HG02870 (cell line): ENCODE measurements around the gene CLMP.
"Not testable (repeated sequence)": the region's sequence is repeated elsewhere in the genome, so short reads cannot be mapped to it uniquely, and the experiment has no call there.

ENCODE experiments used
- ATAC-seq: cut with Tn5 transposase; IDR thresholded peaks from one replicate; pipeline ENCODE4 v1.9.1; 2021; ENCODE audit warnings: mild to moderate bottlenecking, moderate library complexity; ENCODE audit not compliant: unreplicated experiment

The CLMP gene

GRCh38 chr11:123170929-123171328 is 24.1 kb downstream of the CLMP start:
- no peak for ATAC-seq

- ATAC-seq, result no peak
These were observed 25.2 kb downstream of the CLMP start for GRCh38 chr11:123169821-123170220.

DNA sequence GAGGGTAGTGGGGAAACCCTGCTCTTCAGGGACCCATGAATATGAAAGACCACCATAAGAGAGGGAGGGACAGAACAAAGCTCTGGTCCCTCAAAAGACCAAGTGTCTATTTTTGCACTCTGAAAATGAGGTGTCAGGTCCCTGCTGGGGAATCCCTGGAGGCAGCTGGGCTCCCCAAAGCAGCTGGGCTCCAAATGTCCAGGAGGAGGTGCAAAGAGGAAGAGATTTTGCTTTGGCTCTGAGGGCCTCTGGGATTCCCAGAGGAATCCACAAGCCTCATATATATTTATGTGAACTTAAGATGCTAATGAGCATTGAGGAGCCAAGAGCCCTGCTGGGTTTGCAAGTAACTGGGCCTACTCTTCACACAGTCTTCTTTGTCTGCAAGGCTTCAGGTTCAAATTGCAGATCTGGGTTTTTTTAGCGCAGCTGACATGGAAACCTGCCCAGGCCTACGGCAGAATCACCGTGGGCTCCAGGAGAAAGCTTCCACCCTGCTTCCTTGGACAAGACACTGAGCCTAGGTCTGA is 26.0 kb downstream of the CLMP start:
- ATAC-seq, result no peak

- no peak for ATAC-seq
These were observed 26.8 kb downstream of the CLMP start for GRCh38 chr11:123168241-123168640.

DNA sequence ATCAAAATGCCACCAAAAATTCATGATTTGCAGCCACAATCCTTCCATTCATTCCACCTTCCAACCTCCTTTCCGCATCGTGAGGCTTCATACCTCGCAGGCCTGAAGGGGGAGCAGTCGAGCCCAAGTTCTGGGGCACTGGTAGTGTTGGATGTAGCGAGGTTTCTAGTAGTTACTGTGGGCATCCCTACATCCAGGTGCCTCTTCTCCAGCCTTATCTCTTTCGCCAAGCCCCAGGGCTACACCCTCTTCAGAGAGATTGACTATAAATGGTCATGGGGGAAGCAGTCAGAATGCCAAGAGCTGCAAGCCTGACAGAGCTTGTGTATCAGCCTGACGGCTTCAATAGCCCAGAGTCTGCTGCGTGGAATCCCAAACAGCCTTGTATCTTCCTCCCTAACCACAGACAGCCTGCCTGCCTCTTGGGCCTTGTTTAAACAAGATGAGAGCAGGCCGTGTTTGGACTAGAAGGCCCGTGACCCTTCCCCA is 28.9 kb downstream of the CLMP start:
- no peak for ATAC-seq

DNA sequence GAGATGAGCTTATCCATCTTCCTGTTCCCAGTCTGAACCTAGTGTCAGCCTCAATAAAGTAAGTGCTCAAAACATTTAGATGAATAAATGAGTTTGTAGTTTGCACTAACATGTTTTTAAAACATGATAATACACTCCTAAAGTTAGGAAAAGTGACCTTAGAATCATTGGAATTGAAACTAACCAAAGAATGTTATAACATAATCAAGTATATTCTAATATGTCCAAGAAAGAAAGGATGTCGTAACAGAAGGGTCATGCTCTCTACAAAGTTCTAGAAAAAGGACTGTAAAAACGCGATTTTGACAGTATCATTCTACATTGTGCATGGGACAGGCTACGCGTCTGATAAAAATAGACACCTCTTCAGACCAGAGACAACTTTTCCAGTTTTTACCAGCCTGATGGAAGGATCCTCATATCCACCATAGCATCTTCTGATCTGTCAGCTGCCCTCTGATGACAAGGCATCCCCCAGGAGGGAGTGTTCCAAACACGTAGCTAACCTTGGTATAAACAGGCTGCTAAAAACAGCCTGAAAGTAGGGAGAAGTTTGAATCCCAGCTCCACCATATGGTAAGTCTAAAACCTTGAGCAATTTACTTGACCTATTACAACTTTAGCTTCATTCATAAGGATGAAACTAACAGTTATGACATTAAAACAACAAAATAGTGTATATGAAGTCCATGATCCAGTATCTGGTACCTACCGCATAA is 30.2 kb downstream of the CLMP start:
- ATAC-seq, result no peak

GRCh38 chr11:123163621-123164020 is 31.4 kb downstream of the CLMP start:
- ATAC-seq, result no peak

DNA sequence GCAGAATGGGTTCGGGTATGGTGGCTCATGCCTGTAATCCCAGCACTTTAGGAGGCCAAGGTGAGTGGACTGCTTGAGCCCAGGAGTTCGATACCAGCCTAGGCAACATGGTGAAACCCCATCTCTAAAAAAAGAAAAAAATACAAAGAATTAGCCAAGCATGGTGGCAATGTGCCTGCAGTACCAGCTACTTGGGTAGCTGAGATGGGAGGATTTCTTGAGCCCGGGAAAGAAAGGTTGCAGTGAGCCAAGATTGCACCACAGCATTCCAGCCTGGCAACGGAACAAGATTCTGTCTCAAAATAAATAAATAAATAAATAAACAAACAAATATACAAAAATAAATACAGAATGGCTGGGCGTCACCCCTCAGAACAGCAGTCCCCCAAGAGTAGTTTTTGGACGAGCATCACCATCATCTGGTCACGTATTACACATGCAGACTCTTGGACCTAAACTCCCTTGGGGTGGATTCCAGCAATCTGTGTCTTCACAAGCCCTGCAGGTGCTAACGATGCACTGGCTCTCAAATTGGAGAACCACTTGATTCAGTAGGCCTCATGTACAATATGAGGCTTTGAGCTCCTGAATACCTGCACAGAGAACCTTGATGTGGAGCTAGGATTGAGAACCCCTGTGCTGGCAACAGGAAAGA is 33.5 kb downstream of the CLMP start:
- no peak for ATAC-seq

- ATAC-seq, result no peak
These were observed 35.7 kb downstream of the CLMP start for GRCh38 chr11:123159183-123159857.

DNA sequence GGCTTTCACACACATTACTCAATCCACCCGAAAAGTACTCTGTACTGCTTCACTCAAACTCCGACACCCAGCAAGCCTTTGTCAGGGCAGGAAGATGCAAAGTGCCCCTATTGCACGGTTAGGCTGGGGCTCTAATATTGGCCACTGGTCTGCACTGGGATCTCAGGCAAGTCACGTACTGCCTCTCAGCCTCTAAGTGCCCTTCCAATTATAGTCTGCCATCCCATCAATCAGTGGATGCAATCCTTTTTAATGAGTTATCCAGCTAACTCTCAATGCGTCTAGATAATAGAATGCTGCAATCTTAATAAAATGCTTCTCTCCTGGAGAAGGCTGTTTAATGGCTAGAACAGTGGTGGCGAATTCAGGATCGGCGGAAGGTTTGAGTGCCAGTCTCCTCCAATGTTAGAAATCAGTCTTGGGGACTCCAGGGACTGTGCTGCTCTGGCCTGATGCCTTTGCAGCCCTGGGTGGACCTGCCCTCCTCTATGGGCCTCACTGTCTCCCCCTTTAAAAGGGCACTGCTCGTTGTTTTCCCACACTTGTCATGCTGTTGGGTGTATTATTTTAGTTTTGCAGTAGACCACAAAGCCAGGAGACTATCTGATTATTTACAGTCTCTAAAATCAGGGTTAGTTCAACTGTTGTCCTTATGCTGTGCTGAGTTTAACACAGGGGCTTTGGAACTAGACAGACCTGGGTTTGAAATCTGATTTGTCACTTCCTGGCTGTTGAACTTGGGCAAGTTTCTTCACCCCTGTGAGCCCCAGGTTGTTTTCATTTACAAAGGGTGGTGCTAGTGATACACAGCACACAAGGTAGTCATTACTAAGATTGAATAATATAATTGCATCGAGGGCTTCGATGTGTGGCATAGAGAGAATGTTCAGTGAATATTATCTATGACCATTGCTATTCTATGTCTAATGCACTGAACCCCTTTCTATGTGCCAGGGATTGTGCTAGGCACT is 36.7 kb downstream of the CLMP start:
- ATAC-seq, result no peak

GRCh38 chr11:123152951-123153350 is 42.1 kb downstream of the CLMP start:
- no peak for ATAC-seq

DNA sequence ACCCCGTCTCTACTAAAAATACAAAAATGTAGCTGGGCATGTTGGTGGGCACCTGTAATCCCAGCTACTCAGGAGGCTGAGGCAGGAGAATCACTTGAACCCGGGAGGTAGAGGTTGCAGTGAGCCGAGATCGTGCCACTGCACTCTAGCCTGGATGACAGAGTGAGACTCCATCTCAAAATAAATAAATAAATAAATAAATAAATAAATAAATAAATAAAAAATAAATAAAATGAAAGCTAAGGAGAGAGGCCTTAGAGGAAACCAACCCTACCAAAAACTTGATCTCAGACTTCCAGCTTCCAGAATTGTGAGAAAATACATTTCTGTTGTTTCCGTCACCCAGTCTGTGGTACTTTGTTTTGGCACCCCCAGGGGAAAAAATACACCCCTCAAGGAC is 42.7 kb downstream of the CLMP start:
- not testable (repeated sequence) for ATAC-seq

DNA sequence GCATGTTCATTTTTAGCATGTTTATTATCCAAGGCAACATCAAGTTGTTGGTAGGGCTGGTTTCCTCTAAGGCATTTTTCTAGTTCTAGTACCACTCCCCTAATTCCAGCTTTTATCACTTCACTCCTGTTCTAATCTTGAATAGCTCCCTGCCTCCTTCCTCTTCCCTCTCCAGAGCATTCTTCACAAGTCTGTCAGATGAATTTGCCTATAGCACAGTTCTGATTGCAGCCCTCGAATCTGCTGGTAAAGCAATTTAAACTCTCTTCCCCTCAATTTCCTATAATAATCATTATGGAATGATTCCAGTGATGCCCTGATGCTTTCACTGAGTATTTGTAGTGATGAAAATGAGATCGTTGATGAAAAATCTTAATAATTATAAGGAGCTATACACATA is 43.3 kb downstream of the CLMP start:
- ATAC-seq, result no peak

DNA sequence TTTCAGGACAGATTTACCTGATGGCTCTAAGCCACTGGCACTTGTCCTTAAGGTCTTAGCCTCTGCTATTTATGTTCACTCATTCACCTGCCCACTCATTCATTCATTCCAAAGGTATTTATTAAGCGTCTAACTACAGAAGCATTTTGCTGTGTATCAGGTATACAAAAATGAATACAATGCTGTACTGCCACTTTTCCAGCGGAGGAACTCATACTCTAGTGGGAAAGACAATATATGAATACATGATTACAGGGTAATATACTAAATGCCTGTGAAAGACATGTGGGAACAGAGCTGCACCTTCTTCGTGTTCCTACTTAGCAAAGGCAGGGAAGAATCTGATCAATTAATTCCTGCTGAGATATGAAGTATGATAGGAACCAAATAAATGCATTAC is 43.7 kb downstream of the CLMP start:
- ATAC-seq, result no peak

DNA sequence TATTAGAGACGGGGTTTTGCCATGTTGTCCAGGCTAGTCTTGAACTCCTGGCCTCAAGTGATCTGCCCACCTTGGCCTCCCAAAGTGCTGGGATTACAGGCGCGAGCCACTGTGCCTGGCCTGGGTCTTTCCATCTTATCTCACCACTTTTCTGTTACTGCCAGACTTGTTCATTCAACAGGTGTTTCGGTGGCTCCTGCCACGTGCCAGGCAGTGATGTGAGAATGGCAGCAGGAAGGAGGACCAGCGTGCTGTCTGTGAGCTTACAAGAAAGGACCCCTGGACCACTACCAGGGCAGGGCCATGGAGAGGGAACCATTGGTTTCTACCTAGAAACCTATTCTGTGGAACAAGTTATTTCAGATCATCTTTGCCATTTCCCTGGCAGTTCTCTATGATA is 44.2 kb downstream of the CLMP start:
- no peak for ATAC-seq

- ATAC-seq, result no peak
These were observed 46.1 kb downstream of the CLMP start for GRCh38 chr11:123148965-123149364.

DNA sequence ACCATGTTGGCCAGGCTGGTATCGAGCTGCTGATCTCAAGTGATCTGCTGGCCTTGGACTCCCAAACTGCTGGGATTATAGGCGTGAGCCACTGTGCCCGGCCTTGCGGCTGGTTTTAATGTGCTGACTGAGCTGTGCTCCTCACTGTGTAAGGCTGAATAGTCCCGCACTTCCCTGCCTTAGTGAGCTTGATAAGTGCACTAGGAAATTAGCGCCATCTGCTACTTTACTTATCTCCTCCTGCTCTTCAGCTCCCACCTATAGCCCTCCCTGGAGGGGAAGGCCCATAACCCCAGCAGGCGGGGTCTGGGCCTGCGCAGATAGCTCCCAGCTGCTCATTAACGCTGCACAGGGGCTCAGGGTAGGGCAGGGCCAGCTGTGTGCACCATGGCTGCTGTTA is 49.4 kb downstream of the CLMP start:
- ATAC-seq, result no peak

GRCh38 chr11:123145220-123145619 is 49.8 kb downstream of the CLMP start:
- no peak for ATAC-seq

GRCh38 chr11:123144707-123145106 is 50.3 kb downstream of the CLMP start:
- no peak for ATAC-seq

DNA sequence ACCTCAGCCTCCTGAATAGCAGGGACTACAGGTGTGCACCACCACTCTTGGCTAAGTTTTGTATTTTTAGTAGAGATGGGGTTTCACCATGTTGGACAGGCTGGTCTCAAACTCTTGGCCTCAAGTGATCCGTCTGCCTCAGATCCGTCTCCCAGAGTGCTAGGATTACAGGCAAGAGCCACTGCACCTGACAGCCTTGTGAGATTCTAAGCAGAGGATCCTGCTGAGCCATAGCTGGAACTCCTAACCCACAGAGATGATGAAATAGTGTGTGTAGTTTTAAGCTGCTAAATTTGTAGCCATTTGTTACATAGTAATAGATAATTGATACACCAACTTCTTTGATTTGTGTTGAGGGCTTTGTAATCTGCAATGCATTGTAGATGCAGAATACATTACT is 51.1 kb downstream of the CLMP start:
- no peak for ATAC-seq

- no peak for ATAC-seq
These were observed 51.6 kb downstream of the CLMP start for GRCh38 chr11:123143476-123143875.
